GM12891 (cell line): ENCODE measurements around the gene TACSTD2.

Experiments
- POLR2A ChIP-seq: IDR thresholded peaks from 2 replicates; pipeline ENCODE4 v1.6.1; 2011; ENCODE audit warnings: low read depth, low read length, control low read depth
- POLR2AphosphoS5 ChIP-seq: IDR thresholded peaks from 2 replicates; pipeline ENCODE4 v1.6.1; 2011; ENCODE audit warnings: low read depth, low read length, control low read depth
- POU2F2 ChIP-seq: IDR thresholded peaks from 2 replicates; pipeline ENCODE4 v1.6.1; 2011; ENCODE audit warnings: low read depth, mild to moderate bottlenecking, control low read depth, low read length, moderate library complexity
- SPI1 ChIP-seq: IDR thresholded peaks from 2 replicates; pipeline ENCODE4 v1.6.1; 2011; ENCODE audit warnings: low read depth, low read length, control low read depth
- TAF1 ChIP-seq: IDR thresholded peaks from 2 replicates; pipeline ENCODE4 v1.6.1; 2011; ENCODE audit warnings: low read depth, low read length, control low read depth

- TF ChIP-seq TAF1 (no peak), POLR2AphosphoS5 (no peak), SPI1 (no peak), POLR2A (no peak), POU2F2 (no peak)
Observed at GRCh38 chr1:58608945-58609344, 31.9 kb upstream of the TACSTD2 start.
